Measurements from ENCODE around the gene NHERF2.

NHERF2 gene

GRCh38 chr16:2061023-2061422 lies 34.3 kb downstream of the NHERF2 start:
- no peak for DNase-seq (ENCODE audit: low read depth)

GRCh38 chr16:2061526-2061925 lies 34.8 kb downstream of the NHERF2 start:
- DNase-seq (ENCODE audit: low read depth), result no peak

- no peak for DNase-seq (ENCODE audit: low read depth)
Observed at GRCh38 chr16:2062801-2063200, 36.1 kb downstream of the NHERF2 start.

DNA sequence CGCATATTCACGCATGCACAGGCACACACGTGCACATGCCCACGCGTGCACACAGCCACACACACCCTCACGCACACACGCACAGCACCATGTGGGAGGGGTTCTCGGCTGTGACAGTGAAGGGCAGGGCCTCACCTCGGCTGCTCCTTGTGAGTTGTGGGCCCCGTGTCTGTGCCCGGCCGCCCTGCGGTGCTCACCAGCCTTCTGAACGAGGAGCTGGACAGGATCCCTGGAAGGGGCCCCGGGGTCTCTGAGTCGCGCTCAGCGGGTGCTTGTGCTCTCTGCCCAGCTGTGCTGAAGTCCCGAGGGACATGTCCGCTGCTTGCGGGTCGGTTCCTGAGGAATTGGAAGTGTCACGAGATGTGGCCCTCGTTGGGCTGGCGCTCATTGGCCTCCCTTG lies 37.2 kb downstream of the NHERF2 start:
- DNase-seq (ENCODE audit: low read depth), result no peak

GRCh38 chr16:2064368-2064945 lies 37.8 kb downstream of the NHERF2 start:
- DNase-seq (ENCODE audit: low read depth), result no peak

- no peak for DNase-seq (ENCODE audit: low read depth)
Observed at GRCh38 chr16:2066139-2066538, 39.4 kb downstream of the NHERF2 start.

DNA sequence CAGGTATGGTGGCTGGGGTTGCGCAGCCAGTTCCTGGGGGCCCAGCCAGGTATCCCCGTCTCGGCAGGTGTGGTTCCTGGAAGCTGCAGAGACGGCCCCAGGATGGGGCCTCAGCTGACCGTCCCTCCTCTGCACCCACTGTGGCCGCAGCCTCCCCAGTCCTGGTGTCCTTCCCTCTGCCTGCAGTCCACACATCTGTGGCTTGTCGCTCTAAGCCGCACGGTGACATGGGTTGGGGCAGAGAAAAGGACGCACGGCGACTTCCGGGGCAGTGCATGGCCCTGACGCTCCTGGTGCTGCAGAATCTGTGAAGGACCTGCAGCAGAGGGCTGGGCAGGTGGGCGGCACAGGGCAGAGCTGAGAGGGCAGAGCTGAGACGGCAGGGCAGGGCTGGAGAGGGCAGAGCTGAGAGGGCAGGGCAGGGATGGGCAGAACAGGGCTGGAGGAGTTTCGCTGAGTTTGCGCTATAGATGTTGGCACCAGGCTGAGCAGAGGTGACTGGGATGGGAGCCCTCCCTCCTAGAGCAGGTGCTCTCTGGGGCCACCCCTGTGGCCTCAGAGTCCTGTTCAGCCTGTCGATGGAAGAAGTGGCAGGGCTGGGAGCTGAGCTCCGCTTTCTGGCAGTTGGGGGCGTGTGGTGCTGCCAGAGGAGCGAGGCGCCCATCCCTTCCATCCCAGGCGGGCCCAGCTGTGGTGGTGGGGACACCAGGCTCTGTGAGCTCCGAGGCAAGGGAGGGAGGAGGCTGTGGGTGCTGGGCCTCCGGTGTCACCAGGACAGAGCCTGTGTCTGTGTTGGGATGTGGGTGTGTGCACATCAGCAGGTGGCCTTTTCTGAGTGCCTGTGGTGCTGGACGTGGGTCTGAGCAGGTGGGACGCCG lies 44.1 kb downstream of the NHERF2 start:
- DNase-seq (ENCODE audit: low read depth), result no peak

DNA sequence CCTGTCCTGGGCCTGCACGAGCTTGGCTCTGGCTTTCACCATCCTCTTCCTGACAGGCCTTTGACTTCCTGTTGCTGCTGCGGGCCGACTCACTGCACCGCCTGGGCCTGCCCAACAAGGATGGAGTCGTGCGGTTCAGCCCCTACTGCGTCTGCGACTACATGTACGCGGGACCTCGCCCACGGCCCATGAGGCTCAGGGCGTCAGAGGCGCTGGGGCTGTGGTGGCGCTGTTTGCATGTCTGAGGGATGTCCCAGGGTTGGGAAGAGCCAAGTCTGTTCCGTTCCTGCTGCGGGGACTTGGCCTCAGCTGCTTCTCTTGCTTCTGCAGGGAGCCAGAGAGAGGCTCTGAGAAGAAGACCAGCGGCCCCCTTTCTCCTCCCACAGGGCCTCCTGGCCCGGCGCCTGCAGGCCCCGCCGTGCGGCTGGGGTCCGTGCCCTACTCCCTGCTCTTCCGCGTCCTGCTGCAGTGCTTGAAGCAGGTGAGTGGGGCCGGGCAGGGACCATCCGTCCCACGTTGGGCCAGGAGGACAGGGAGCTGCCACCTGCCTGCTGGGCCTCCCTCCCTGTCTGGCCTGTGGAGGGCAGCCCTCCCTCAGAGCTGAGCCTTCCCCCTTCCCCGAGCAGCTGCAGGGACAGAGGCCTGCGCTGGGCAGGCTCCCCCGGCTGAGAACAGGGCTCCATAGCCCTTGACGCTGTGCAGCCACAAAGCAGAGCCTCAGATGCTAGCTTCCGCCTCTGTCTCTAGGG lies 44.9 kb downstream of the NHERF2 start:
- DNase-seq (ENCODE audit: low read depth), result no peak

DNA sequence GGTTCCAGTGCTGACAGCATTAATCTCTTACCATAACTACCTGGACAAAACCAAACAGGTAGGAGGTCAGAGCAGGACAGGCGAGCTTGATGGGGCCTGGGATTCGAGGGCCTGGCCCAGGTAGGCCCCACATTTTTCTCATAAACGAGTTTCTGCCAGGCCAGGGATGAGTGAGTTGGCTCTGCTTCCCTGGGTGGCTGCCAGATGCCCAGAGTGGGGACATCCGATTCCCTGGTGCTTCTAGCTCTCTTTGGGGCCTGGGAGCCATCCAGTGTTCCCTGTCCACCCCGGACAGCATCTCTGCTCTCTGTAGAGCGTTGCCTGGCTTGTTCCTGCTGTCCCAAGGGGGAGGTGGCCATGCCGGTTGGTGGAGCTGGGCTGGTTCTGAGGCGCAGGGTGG lies 46.2 kb downstream of the NHERF2 start:
- DNase-seq (ENCODE audit: low read depth), result no peak

- no peak for DNase-seq (ENCODE audit: low read depth)
Observed at GRCh38 chr16:2074071-2074470, 47.4 kb downstream of the NHERF2 start.

DNA sequence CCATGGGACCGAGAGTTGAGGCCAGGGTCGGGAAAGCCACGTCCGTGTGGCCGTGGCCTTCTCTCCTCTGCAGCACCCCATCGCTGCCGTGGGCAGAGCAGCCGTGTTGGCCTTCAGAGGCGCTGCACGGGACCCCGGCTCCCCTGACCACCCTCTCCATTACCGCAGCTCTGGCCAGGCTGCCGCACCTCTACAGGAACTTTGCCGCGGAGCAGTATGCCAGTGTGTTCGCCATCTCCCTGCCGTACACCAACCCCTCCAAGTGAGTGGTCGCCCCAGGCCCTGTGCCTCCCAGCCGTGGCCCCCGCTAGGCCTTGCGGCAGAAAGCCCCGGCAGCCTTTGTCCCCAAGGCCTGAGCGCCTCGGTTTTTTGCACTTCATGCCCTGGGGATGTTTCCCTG lies 48.9 kb downstream of the NHERF2 start:
- no peak for DNase-seq (ENCODE audit: low read depth)

DNA sequence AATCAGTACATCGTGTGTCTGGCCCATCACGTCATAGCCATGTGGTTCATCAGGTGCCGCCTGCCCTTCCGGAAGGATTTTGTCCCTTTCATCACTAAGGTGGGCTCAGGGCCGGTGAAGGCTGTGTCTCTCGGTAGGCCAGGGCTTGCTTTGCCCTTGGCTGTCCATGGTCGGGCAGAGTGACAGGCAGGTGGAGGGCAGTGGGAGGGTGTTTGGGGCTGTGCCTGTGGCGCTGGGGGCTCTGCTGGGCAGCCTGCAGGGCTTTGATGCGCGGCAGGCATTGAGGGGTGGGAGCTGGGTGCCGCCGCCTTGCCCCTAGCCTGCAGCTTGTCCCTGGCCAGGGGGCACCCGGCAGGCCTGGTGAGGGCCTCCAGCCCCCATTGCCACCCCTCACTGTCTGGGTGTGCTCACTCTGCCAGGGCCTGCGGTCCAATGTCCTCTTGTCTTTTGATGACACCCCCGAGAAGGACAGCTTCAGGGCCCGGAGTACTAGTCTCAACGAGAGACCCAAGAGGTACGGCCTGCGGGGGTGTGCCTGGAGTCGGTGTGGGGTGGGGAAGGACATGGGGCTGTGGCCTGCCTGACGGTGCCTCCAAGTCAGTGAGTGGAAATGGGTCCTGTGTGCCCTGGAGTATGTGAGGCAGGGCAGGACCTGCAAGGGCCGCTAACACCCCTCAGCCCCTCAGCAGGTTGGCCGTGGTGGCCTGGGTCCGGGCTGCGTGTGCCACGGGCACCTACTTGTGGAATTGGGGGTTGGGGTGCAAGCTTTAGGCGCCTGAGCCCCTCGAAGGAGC lies 49.6 kb downstream of the NHERF2 start:
- no peak for DNase-seq (ENCODE audit: low read depth)

- DNase-seq (ENCODE audit: low read depth), result no peak
Observed at GRCh38 chr16:2077016-2077415, 50.3 kb downstream of the NHERF2 start.

DNA sequence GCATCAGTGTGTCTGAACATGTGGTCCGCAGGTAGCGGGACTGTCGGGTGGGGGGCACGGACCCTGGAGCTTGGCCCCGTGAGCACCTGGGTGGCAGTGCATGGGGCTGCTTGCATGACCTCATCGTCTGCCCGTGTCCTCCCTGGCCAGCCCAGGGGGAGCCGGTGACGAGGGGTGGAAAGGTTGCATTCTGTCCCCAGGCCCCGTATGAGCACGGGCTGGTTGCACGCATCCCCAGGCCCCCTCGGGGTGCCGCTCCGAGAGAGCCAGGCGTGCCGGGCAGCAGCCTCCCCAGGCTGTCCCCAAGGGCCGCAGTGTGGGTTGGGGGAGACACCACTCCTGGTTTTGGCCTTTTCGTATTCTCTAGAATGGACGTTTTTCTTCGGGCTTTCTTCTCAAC lies 51.0 kb downstream of the NHERF2 start:
- no peak for DNase-seq (ENCODE audit: low read depth)

DNA sequence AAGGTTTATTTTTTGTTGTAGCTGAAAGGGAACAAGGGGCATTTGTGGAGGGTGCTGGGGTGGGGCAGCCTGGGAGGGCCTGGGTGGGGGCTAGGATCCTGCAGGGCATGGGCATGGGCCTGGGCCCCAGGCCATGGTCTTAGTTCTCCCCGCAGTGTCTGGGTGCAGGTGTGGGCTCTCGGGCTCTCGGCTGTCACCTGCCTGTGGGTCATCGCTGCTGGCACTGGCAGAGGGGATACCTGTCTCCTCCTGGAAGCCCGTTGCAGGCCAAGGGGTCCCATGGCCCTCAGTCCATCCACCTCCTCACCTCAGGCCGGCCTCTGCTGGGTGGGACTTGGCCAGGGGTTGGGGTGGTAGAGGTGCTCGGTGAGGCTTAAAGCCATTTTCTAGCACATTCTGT lies 51.4 kb downstream of the NHERF2 start:
- no peak for DNase-seq (ENCODE audit: low read depth)

GRCh38 chr16:2078691-2079090 lies 52.0 kb downstream of the NHERF2 start:
- DNase-seq (ENCODE audit: low read depth), result no peak

GRCh38 chr16:2079311-2079800 lies 52.7 kb downstream of the NHERF2 start:
- no peak for DNase-seq (ENCODE audit: low read depth)

GRCh38 chr16:2079991-2080390 lies 53.3 kb downstream of the NHERF2 start:
- DNase-seq (ENCODE audit: low read depth), result no peak

- DNase-seq (ENCODE audit: low read depth), result no peak
Observed at GRCh38 chr16:2081201-2082084, 54.7 kb downstream of the NHERF2 start.

GRCh38 chr16:2082171-2082982 lies 55.7 kb downstream of the NHERF2 start:
- DNase-seq (ENCODE audit: low read depth), result no peak

All from CMK (cell line).